IMR-90 (cell line): ENCODE results near the gene GSTK1. TPM values are rescaled to one million over a fixed set of nuclear protein-coding genes. Genes with fewer than 3 reads are reported as not detected.

Experiments
- ATAC-seq: fragments of 200-7000 bp; cut with Tn5 transposase; 2 replicates; pipeline ENCODE4 v1.9.1; 2020; ENCODE audit warnings: low read depth, mild to moderate bottlenecking, moderate library complexity
- BruUV-seq: library from RNA; stranded (reverse); fragments of 400-500 nt; replicated peaks from 2 replicates; lab custom pipeline; 2021; lab: Mats Ljungman, UMichigan
- CTCF ChIA-PET: fragments of 300-600 bp; formaldehyde crosslinking; extraction: SDS; loops from one replicate; lab custom pipeline; 2021; ENCODE audit warnings: antibody characterized with exemption; lab: Yijun Ruan, JAX
- POLR2A ChIA-PET: fragments of 300-600 bp; sonication (Branson Sonifier 250); formaldehyde crosslinking; loops from one replicate; lab custom pipeline; 2022; ENCODE audit warnings: antibody characterized with exemption; ENCODE audit not compliant: unreplicated experiment; lab: Charles Lee
- DNase-seq: peaks from one replicate; pipeline ENCODE4 v3.0.0; 2013
- H2AFZ ChIP-seq: replicated peaks from 2 replicates; pipeline ENCODE3; 2013; ENCODE audit warnings: low read length, mild to moderate bottlenecking; ENCODE audit not compliant: poor library complexity
- H2AK5ac ChIP-seq: 2 replicates; pipeline ENCODE4 v1.6.1; 2013; ENCODE audit warnings: low read depth, low read length, inconsistent platforms
- H2AK9ac ChIP-seq: replicated peaks from 2 replicates; pipeline ENCODE3; 2013; ENCODE audit warnings: mild to moderate bottlenecking, low read depth, low read length, moderate library complexity; ENCODE audit not compliant: poor library complexity
- H2BK120ac ChIP-seq: 2 replicates; pipeline ENCODE4 v1.6.1; 2013; ENCODE audit warnings: low read depth, low read length, inconsistent platforms
- H2BK15ac ChIP-seq: 3 replicates; pipeline ENCODE4 v1.6.1; 2013; ENCODE audit warnings: low read depth, low read length, inconsistent platforms
- H2BK20ac ChIP-seq: 2 replicates; pipeline ENCODE4 v1.6.1; 2013; ENCODE audit warnings: low read depth, mild to moderate bottlenecking, inconsistent platforms, low read length, moderate library complexity
- H2BK5ac ChIP-seq: 2 replicates; pipeline ENCODE4 v1.6.1; 2013; ENCODE audit warnings: mild to moderate bottlenecking, low read depth, low read length, inconsistent platforms; ENCODE audit not compliant: poor library complexity, severe bottlenecking
- H3K14ac ChIP-seq: replicated peaks from 2 replicates; pipeline ENCODE4 v1.6.1; 2013; ENCODE audit warnings: low read depth, low read length, inconsistent platforms
- H3K18ac ChIP-seq: 2 replicates; pipeline ENCODE4 v1.6.1; 2013; ENCODE audit warnings: low read depth, low read length, control low read depth
- H3K23ac ChIP-seq: 2 replicates; pipeline ENCODE4 v1.6.1; 2013; ENCODE audit warnings: low read depth, low read length, inconsistent platforms
- H3K27ac ChIP-seq: 2 replicates; pipeline ENCODE4 v1.5.1; 2013; ENCODE audit warnings: mild to moderate bottlenecking, control low read depth, low read length; ENCODE audit not compliant: insufficient read depth
- H3K27me3 ChIP-seq: 2 replicates; pipeline ENCODE4 v1.6.1; 2013; ENCODE audit warnings: low read length; ENCODE audit not compliant: control insufficient read depth, insufficient read depth
- H3K36me3 ChIP-seq: 2 replicates; pipeline ENCODE4 v1.6.1; 2013; ENCODE audit warnings: low read length, mixed read lengths; ENCODE audit not compliant: control insufficient read depth, insufficient read depth
- H3K4ac ChIP-seq: 2 replicates; pipeline ENCODE4 v1.6.1; 2013; ENCODE audit warnings: low read depth, low read length, inconsistent platforms
- H3K4me1 ChIP-seq: 2 replicates; pipeline ENCODE4 v1.6.1; 2013; ENCODE audit warnings: low read length, mixed read lengths; ENCODE audit not compliant: control insufficient read depth, insufficient read depth
- H3K4me2 ChIP-seq: 2 replicates; pipeline ENCODE4 v1.6.1; 2013; ENCODE audit warnings: low read depth, mild to moderate bottlenecking, control low read depth, low read length, moderate library complexity
- H3K4me3 ChIP-seq: 2 replicates; pipeline ENCODE4 v1.5.1; 2013; ENCODE audit warnings: low read depth, mild to moderate bottlenecking, control low read depth, low read length, moderate library complexity; ENCODE audit not compliant: insufficient read depth
- H3K56ac ChIP-seq: 2 replicates; pipeline ENCODE4 v1.6.1; 2013; ENCODE audit warnings: low read length, inconsistent platforms; ENCODE audit not compliant: insufficient read depth; ENCODE audit errors: extremely low read depth
- H3K79me1 ChIP-seq, 2 experiments: 2 replicates each; pipeline ENCODE4 v1.6.1; 2013; ENCODE audit warnings: low read length in 2 of 2, inconsistent platforms in 1 of 2, low read depth in 1 of 2
- H3K9ac ChIP-seq: 2 replicates; pipeline ENCODE4 v1.6.1; 2013; ENCODE audit warnings: low read depth, low read length, control low read depth
- H3K9me1 ChIP-seq: 2 replicates; pipeline ENCODE4 v1.6.1; 2013; ENCODE audit warnings: low read length, inconsistent platforms; ENCODE audit not compliant: insufficient read depth
- H3K9me3 ChIP-seq: 2 replicates; pipeline ENCODE4 v1.6.1; 2013; ENCODE audit warnings: low read length; ENCODE audit not compliant: control insufficient read depth, insufficient read depth
- H4K20me1 ChIP-seq: 2 replicates; pipeline ENCODE4 v1.6.1; 2013; ENCODE audit warnings: low read length, inconsistent platforms; ENCODE audit not compliant: insufficient read depth
- H4K5ac ChIP-seq: 2 replicates; pipeline ENCODE4 v1.6.1; 2013; ENCODE audit warnings: mild to moderate bottlenecking, low read depth, low read length, control low read depth
- H4K8ac ChIP-seq, 2 experiments: 2 replicates each; pipeline ENCODE4 v1.6.1; 2013; ENCODE audit warnings: low read depth in 2 of 2, low read length in 2 of 2, control low read depth in 1 of 2, inconsistent platforms in 1 of 2
- H4K91ac ChIP-seq: 2 replicates; pipeline ENCODE4 v1.6.1; 2013; ENCODE audit warnings: low read depth, low read length, inconsistent platforms; ENCODE audit not compliant: insufficient read depth
- BHLHE40 ChIP-seq: fragments of 150-350 bp; IDR thresholded peaks from 2 replicates; pipeline ENCODE4 v1.6.1; 2016; ENCODE audit warnings: mild to moderate bottlenecking, low read depth, low read length
- CHD1 ChIP-seq: IDR thresholded peaks from 2 replicates; pipeline ENCODE4 v1.6.1; 2012; ENCODE audit warnings: low read depth, low read length, improper control_type of control experiment
- FOS ChIP-seq: fragments of 150-350 bp; IDR thresholded peaks from 2 replicates; pipeline ENCODE4 v1.6.1; 2016; ENCODE audit warnings: low read depth, low read length
- MAFK ChIP-seq: IDR thresholded peaks from 2 replicates; pipeline ENCODE4 v1.6.1; 2012; ENCODE audit warnings: low read depth, low read length, improper control_type of control experiment
- MAZ ChIP-seq: IDR thresholded peaks from 2 replicates; pipeline ENCODE4 v1.6.1; 2012; ENCODE audit warnings: low read depth, mild to moderate bottlenecking, low read length, improper control_type of control experiment, moderate library complexity, borderline replicate concordance
- NFE2L2 ChIP-seq: fragments of 150-350 bp; IDR thresholded peaks from 2 replicates; pipeline ENCODE4 v1.6.1; 2016; ENCODE audit warnings: low read depth, mild to moderate bottlenecking, low read length
- POLR2A ChIP-seq: IDR thresholded peaks from 2 replicates; pipeline ENCODE4 v1.6.1; 2012; ENCODE audit warnings: mild to moderate bottlenecking, low read depth, low read length
- RCOR1 ChIP-seq: IDR thresholded peaks from 2 replicates; pipeline ENCODE4 v1.6.1; 2012; ENCODE audit warnings: mild to moderate bottlenecking, low read length, improper control_type of control experiment; ENCODE audit not compliant: insufficient replicate concordance
- RFX5 ChIP-seq: IDR thresholded peaks from 2 replicates; pipeline ENCODE4 v1.8.0; 2012; ENCODE audit warnings: low read depth, mild to moderate bottlenecking, low read length, moderate library complexity
- WGBS, 2 experiments: methylation state at CpG; one replicate each; pipeline versions ENCODE4 v1.1.5 to v1.1.7; 2013; ENCODE audit warnings: missing lambda C conversion rate in 2 of 2; ENCODE audit not compliant: insufficient read length in 1 of 2; ENCODE audit errors: extremely low coverage in 2 of 2; 5-methylcytosine and 5-hydroxymethylcytosine counted together
- dilution Hi-C: fragments of 300-500 bp; cut with HindIII; formaldehyde crosslinking; loops from one replicate; pipeline ENCODE4 v1.14.3; 2018; ENCODE audit warnings: low sequenced_read_pairs; ENCODE audit not compliant: unreplicated experiment
- in situ Hi-C: fragments of 300-500 bp; cut with MboI; formaldehyde crosslinking; loops from 3 replicates; pipeline ENCODE4 v1.14.3; 2019; ENCODE audit warnings: low sequenced_read_pairs, inconsistent platforms, mixed read lengths
- intact Hi-C: fragments of 100-400 bp; cut with micrococcal nuclease; formaldehyde crosslinking; loops from 2 replicates; pipeline ENCODE4 v1.10.0; 2022
- polyA plus RNA-seq, 3 experiments: library from polyadenylated mRNA; depleted of rRNA; stranded (reverse); fragments of >200 nt; gene quantifications; 2 replicates each; pipeline ENCODE4 v1.2.3, GENCODE V29; 2012; ENCODE audit warnings: low replicate concordance in 1 of 3
- total RNA-seq: library from RNA; depleted of rRNA; stranded (reverse); fragments of >200 nt; gene quantifications from 2 replicates; pipeline ENCODE4 v1.2.3, GENCODE V29; 2012
- TF ChIP-seq, protein P1 (sequence below): fragments of 150-350 bp; IDR thresholded peaks from 2 replicates; pipeline ENCODE4 v1.6.1; 2017; ENCODE audit warnings: mild to moderate bottlenecking, antibody characterized with exemption, low read length, low read depth
- TF ChIP-seq, protein P2 (sequence below): fragments of 150-350 bp; IDR thresholded peaks from 2 replicates; pipeline ENCODE4 v1.6.1; 2016; ENCODE audit warnings: low read depth, mild to moderate bottlenecking, low read length, moderate library complexity, borderline replicate concordance

The GSTK1 gene
- total and polyA plus RNA-seq, 2 of the 4 experiments (the other 2 are of a cell fraction), result 64.9 to 111 TPM

GRCh38 chr7:143289421-143289820 lies 26.2 kb downstream of the GSTK1 start:
- Histone ChIP-seq H3K14ac (peak overlapping the region; percentile 94; the same call in 1 of the 2 replicates), H4K8ac (no peak overlapping the region), H4K5ac (no peak overlapping the region), H3K36me3 (peaks cover 16% of the 10 kb centered on the region), H2BK120ac (no peak overlapping the region; the same call in 1 of the 2 replicates), H3K9ac (peak overlapping the region; percentile 85; the same call in 1 of the 2 replicates), H3K4me2 (peak overlapping the region; percentile 82), H2AK5ac (peak overlapping the region; percentile 77; the same call in 1 of the 2 replicates), H3K4me1 (peaks cover 5% of the 10 kb centered on the region; the same call in 1 of the 2 replicates), H3K27me3 (no peaks in the 10 kb centered on the region), H3K23ac (peak overlapping the region; percentile 99; the same call in 1 of the 2 replicates), H3K9me3 (no peaks in the 10 kb centered on the region), H2BK20ac (no peak overlapping the region), H3K4ac (no peak overlapping the region; the same call in 1 of the 2 replicates), H2AFZ (no peak overlapping the region), H4K20me1 (peaks cover 9% of the 10 kb centered on the region; the same call in 1 of the 2 replicates), H2AK9ac (peak overlapping the region; percentile 44), H3K4me3 (peak overlapping the region; percentile 93; the same call in 1 of the 2 replicates), H2BK5ac (peak overlapping the region; percentile 66), H3K79me1 (peaks cover 13 to 39% of the 10 kb centered on the region in 2 experiments; a peak in 3 of 4 replicates), H4K91ac (no peak overlapping the region), H3K56ac (peak overlapping the region; percentile 90), H3K27ac (no peak overlapping the region; the same call in 1 of the 2 replicates), H3K18ac (no peak overlapping the region), H2BK15ac (no peak overlapping the region), H3K9me1 (peaks cover 6% of the 10 kb centered on the region; the same call in 1 of the 2 replicates)
- in situ Hi-C loops (no loop called here), dilution Hi-C loops (no loop called here), intact Hi-C loops (no loop called here)
- POLR2A ChIA-PET, result no interaction called here
- TF ChIP-seq RCOR1 (no peak), MAZ (no peak), NFE2L2 (no peak), BHLHE40 (no peak), CHD1 (no peak), FOS (no peak), POLR2A (no peak), MAFK (no peak), RFX5 (no peak)
- TF ChIP-seq, protein P1, sequence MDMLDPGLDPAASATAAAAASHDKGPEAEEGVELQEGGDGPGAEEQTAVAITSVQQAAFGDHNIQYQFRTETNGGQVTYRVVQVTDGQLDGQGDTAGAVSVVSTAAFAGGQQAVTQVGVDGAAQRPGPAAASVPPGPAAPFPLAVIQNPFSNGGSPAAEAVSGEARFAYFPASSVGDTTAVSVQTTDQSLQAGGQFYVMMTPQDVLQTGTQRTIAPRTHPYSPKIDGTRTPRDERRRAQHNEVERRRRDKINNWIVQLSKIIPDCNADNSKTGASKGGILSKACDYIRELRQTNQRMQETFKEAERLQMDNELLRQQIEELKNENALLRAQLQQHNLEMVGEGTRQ, result no peak
- TF ChIP-seq, protein P2, sequence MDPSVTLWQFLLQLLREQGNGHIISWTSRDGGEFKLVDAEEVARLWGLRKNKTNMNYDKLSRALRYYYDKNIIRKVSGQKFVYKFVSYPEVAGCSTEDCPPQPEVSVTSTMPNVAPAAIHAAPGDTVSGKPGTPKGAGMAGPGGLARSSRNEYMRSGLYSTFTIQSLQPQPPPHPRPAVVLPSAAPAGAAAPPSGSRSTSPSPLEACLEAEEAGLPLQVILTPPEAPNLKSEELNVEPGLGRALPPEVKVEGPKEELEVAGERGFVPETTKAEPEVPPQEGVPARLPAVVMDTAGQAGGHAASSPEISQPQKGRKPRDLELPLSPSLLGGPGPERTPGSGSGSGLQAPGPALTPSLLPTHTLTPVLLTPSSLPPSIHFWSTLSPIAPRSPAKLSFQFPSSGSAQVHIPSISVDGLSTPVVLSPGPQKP, result no peak
- DNase-seq, result peak; percentile 48
- ATAC-seq, result no peak
- CTCF ChIA-PET, result no interaction called here
- 0% methylated on average over 2 of the region's 6 CpGs; no CpG with 5 or more reads in 1 of the 2 experiments for WGBS, 2 experiments
- BruUV-seq, result TSS peak; percentile 46
